ENCODE data around the gene BCL11B. TPM values are rescaled to one million over a fixed set of nuclear protein-coding genes. Genes with fewer than 3 reads are reported as not detected.

BCL11B gene
- total RNA-seq, 1 donor from 2014 or later, result 0.16 TPM

DNA sequence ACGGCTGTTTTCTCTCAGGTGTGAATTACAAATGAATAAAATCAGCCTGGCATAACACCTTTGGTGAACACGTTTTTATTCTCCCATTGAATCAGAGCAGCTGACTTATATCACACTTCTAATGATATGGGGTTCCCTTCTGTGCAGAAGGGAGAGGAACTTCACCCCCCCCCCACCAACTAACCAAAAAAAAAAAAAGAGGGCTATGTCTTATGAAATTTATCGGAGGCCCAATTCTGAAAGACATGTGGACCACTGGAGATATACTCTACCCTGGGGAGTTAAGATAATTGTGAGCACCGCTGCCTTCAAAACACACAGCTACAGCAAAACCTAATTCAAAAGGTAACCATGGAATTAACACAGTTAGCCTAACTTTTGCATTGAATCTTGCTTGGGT lies 4.6 kb downstream of the BCL11B start:
- no peak overlapping the region for H3K4me3 Mint-ChIP-seq (ENCODE audit: unreplicated experiment)
- no peaks in the 10 kb centered on the region for H3K36me3 Mint-ChIP-seq (ENCODE audit: unreplicated experiment)
- no peak overlapping the region for H3K27ac Mint-ChIP-seq (ENCODE audit: unreplicated experiment)
- H3K4me1 Mint-ChIP-seq (ENCODE audit: unreplicated experiment), result peaks cover 25% of the 10 kb centered on the region
- no peak for DNase-seq (ENCODE audit: extremely low spot score, unreplicated experiment)
- no peaks in the 10 kb centered on the region for H3K9me3 Mint-ChIP-seq (ENCODE audit: unreplicated experiment)
- TF ChIP-seq, protein P1, sequence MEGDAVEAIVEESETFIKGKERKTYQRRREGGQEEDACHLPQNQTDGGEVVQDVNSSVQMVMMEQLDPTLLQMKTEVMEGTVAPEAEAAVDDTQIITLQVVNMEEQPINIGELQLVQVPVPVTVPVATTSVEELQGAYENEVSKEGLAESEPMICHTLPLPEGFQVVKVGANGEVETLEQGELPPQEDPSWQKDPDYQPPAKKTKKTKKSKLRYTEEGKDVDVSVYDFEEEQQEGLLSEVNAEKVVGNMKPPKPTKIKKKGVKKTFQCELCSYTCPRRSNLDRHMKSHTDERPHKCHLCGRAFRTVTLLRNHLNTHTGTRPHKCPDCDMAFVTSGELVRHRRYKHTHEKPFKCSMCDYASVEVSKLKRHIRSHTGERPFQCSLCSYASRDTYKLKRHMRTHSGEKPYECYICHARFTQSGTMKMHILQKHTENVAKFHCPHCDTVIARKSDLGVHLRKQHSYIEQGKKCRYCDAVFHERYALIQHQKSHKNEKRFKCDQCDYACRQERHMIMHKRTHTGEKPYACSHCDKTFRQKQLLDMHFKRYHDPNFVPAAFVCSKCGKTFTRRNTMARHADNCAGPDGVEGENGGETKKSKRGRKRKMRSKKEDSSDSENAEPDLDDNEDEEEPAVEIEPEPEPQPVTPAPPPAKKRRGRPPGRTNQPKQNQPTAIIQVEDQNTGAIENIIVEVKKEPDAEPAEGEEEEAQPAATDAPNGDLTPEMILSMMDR (IDR thresholded peaks at IDR 0.05), result no peak
- H3K27me3 Mint-ChIP-seq (ENCODE audit: unreplicated experiment), result peaks cover 79% of the 10 kb centered on the region

GRCh38 chr14:99266181-99267178 lies 5.5 kb downstream of the BCL11B start:
- TF ChIP-seq, protein P1 (IDR thresholded peaks at IDR 0.05), result peak; percentile 99
- H3K4me3 Mint-ChIP-seq (ENCODE audit: unreplicated experiment), result peak overlapping the region; percentile 59

GRCh38 chr14:99265571-99265970 lies 6.4 kb downstream of the BCL11B start:
- DNase-seq (ENCODE audit: extremely low spot score, unreplicated experiment), result no peak
- Mint-ChIP-seq H3K4me3 (ENCODE audit: unreplicated experiment) (no peak overlapping the region), H3K9me3 (ENCODE audit: unreplicated experiment) (no peaks in the 10 kb centered on the region), H3K27me3 (ENCODE audit: unreplicated experiment) (peaks cover 85% of the 10 kb centered on the region), H3K4me1 (ENCODE audit: unreplicated experiment) (peaks cover 15% of the 10 kb centered on the region), H3K36me3 (ENCODE audit: unreplicated experiment) (no peaks in the 10 kb centered on the region), H3K27ac (ENCODE audit: unreplicated experiment) (no peak overlapping the region)
- TF ChIP-seq, protein P1 (IDR thresholded peaks at IDR 0.05), result no peak

More at GRCh38 chr14:99266181-99267178, 5.5 kb downstream of the BCL11B start:
- Mint-ChIP-seq H3K36me3 (ENCODE audit: unreplicated experiment) (no peaks in the 10 kb centered on the region), H3K4me1 (ENCODE audit: unreplicated experiment) (peaks cover 18% of the 10 kb centered on the region), H3K27ac (ENCODE audit: unreplicated experiment) (no peak overlapping the region), H3K27me3 (ENCODE audit: unreplicated experiment) (peaks cover 81% of the 10 kb centered on the region), H3K9me3 (ENCODE audit: unreplicated experiment) (no peaks in the 10 kb centered on the region)
- DNase-seq (ENCODE audit: extremely low spot score, unreplicated experiment), result peak; percentile 91

DNA sequence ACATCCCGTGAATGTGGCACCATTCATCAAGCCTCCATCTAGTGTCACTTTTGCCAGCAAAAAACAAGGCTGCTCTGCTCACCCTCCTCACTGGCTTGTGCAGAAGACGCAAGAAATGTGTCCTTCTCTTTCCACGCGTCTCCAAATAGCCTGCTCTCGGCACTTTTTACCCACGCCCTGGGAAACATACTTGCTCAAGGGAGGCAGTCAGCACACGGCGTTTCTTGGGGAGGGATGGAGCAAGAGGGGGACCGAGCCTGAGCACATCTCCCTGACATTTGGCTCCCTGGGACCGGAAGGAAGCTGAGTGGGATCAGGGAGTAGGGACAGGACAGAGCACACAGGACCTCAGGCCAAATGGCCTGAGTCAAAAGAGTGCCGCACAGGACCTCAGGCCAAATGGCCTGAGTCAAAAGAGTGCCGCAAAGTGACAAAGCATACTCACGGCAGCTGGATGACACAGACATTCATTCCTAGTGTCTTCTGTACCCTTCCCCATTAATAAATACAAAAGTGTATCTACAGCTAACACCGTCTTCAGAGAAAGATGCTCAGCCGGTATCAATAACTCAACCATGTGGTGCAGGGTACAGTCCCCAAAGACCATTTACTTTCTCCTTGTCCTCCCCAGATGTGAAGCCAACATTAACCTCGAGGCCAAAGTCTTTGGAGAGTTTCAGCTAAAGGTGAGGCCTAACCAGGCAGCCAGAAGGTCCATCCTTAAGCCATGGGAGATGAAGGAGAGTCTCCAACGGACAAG lies 7.1 kb downstream of the BCL11B start:
- Mint-ChIP-seq H3K36me3 (ENCODE audit: unreplicated experiment) (no peaks in the 10 kb centered on the region), H3K4me3 (ENCODE audit: unreplicated experiment) (no peak overlapping the region), H3K27me3 (ENCODE audit: unreplicated experiment) (peaks cover 88% of the 10 kb centered on the region), H3K27ac (ENCODE audit: unreplicated experiment) (no peak overlapping the region), H3K4me1 (ENCODE audit: unreplicated experiment) (peaks cover 11% of the 10 kb centered on the region), H3K9me3 (ENCODE audit: unreplicated experiment) (no peaks in the 10 kb centered on the region)
- no peak for DNase-seq (ENCODE audit: extremely low spot score, unreplicated experiment)
- TF ChIP-seq, protein P1 (IDR thresholded peaks at IDR 0.05), result no peak
